Osteoblast (primary cell): ENCODE data around the gene POLE. TPM values are rescaled to one million over a fixed set of nuclear protein-coding genes. Genes with fewer than 3 reads are reported as not detected.

ENCODE experiments used
- DNase-seq: peaks from one replicate; pipeline ENCODE4 v3.0.0; 2011; ENCODE audit warnings: low spot score, mixed read lengths; ENCODE audit not compliant: insufficient read length; ENCODE audit errors: missing footprints
- H2AFZ ChIP-seq: 2 replicates; pipeline ENCODE4 v1.6.0; 2011; ENCODE audit warnings: mild to moderate bottlenecking, low read length
- H3K27ac ChIP-seq: 2 replicates; pipeline ENCODE4 v1.5.1; 2011; ENCODE audit warnings: mild to moderate bottlenecking, low read depth, low read length, moderate library complexity
- H3K27me3 ChIP-seq: 2 replicates; pipeline ENCODE4 v1.6.0; 2012; ENCODE audit warnings: mild to moderate bottlenecking, control low read depth, inconsistent platforms, low read length, moderate library complexity; ENCODE audit not compliant: insufficient read depth
- H3K36me3 ChIP-seq: 2 replicates; pipeline ENCODE4 v1.5.1; 2011; ENCODE audit warnings: mild to moderate bottlenecking, low read length, control low read depth, moderate library complexity; ENCODE audit not compliant: insufficient read depth
- H3K4me1 ChIP-seq: 2 replicates; pipeline ENCODE4 v1.5.1; 2011; ENCODE audit warnings: mild to moderate bottlenecking, low read length, control low read depth, moderate library complexity; ENCODE audit not compliant: insufficient read depth
- H3K4me2 ChIP-seq: 2 replicates; pipeline ENCODE4 v1.6.0; 2011; ENCODE audit warnings: mild to moderate bottlenecking, low read length; ENCODE audit not compliant: insufficient read depth
- H3K4me3 ChIP-seq: fragments of 200-600 bp; sonication (generic); 3 replicates; pipeline ENCODE4 v1.5.1; 2012; ENCODE audit warnings: mild to moderate bottlenecking, low read length, inconsistent platforms; ENCODE audit not compliant: insufficient read depth
- H3K79me2 ChIP-seq: 2 replicates; pipeline ENCODE4 v1.6.0; 2012; ENCODE audit warnings: mild to moderate bottlenecking, low read length, control low read depth, inconsistent platforms; ENCODE audit not compliant: insufficient read depth
- H3K9me3 ChIP-seq: 2 replicates; pipeline ENCODE4 v1.5.1; 2011; ENCODE audit warnings: low read depth, low read length, control low read depth
- H4K20me1 ChIP-seq: 2 replicates; pipeline ENCODE4 v1.6.0; 2012; ENCODE audit warnings: mild to moderate bottlenecking, low read length, control low read depth; ENCODE audit not compliant: insufficient read depth
- CTCF ChIP-seq: IDR thresholded peaks from 2 replicates; pipeline ENCODE4 v1.5.1; 2011; ENCODE audit warnings: mild to moderate bottlenecking, low read depth, low read length, moderate library complexity; ENCODE audit errors: extremely low read depth
- total RNA-seq: library from RNA; depleted of rRNA; stranded (reverse); fragments of >200 nt; gene quantifications from 2 replicates; pipeline ENCODE4 v1.2.3, GENCODE V29; 2012

Gene POLE
- total RNA-seq, 1 donor, result 15.2 TPM

DNA sequence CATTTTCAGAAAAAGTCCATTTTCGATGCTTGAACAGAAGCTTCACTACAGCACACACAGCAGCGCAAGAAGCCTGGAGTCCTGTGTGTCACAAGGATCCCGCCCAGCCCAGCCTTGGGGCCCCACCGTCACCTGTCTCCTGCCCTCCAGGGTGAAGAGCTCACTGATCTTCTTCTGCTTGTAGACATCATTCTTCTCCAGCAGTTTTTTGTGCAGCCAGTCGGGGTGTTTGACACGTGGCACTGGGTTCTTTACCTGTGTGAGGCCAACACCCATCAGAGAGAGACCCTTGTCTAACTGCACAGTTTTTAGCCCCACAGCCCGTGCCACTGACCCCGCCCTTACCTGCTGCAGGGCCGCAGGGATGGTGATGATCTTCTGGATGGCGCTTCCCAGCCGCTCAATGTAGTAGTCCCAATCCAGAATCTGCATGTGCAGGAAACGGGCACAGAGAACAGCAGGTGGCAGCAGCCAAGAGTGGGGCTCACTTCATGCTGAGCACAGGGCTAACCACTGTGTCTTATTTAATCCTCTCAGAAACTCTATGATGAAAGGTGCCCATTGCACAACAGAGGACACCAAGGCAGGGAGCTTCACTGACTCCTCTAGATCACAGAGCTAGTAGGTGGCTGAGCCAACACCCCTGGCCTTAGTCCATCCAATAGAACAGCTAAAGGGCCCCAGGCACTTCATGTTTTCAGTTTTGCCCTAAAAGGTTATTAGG lies 30.0 kb downstream of the POLE start:
- Histone ChIP-seq H3K79me2 (no peaks in the 10 kb centered on the region), H3K27ac (no peak overlapping the region), H4K20me1 (no peaks in the 10 kb centered on the region), H3K36me3 (peaks cover 54% of the 10 kb centered on the region), H2AFZ (no peak overlapping the region), H3K27me3 (no peaks in the 10 kb centered on the region), H3K4me3 (no peak overlapping the region), H3K4me1 (no peaks in the 10 kb centered on the region), H3K9me3 (no peaks in the 10 kb centered on the region), H3K4me2 (no peak overlapping the region)
- DNase-seq, result no peak
- TF ChIP-seq CTCF, result no peak

GRCh38 chr12:132653567-132654290 lies 33.4 kb downstream of the POLE start:
- no peaks in the 10 kb centered on the region for H3K27me3 ChIP-seq
- peaks cover 31% of the 10 kb centered on the region for H3K36me3 ChIP-seq
- H3K4me2 ChIP-seq, result no peak overlapping the region
- no peak overlapping the region for H3K27ac ChIP-seq
- H3K79me2 ChIP-seq, result no peaks in the 10 kb centered on the region
- no peak overlapping the region for H3K4me3 ChIP-seq
- no peak for TF ChIP-seq CTCF
- H3K9me3 ChIP-seq, result no peaks in the 10 kb centered on the region
- no peaks in the 10 kb centered on the region for H3K4me1 ChIP-seq
- H4K20me1 ChIP-seq, result no peaks in the 10 kb centered on the region
- peak; percentile 9 for DNase-seq
- no peak overlapping the region for H2AFZ ChIP-seq

GRCh38 chr12:132651444-132652100 lies 35.6 kb downstream of the POLE start:
- no peaks in the 10 kb centered on the region for H3K9me3 ChIP-seq
- H3K27me3 ChIP-seq, result no peaks in the 10 kb centered on the region
- no peak for TF ChIP-seq CTCF
- no peak overlapping the region for H3K4me2 ChIP-seq
- peaks cover 27% of the 10 kb centered on the region for H3K36me3 ChIP-seq
- no peak overlapping the region for H2AFZ ChIP-seq
- H3K4me3 ChIP-seq, result no peak overlapping the region
- no peaks in the 10 kb centered on the region for H4K20me1 ChIP-seq
- H3K79me2 ChIP-seq, result no peaks in the 10 kb centered on the region
- peak; percentile 13 for DNase-seq
- no peaks in the 10 kb centered on the region for H3K4me1 ChIP-seq
- H3K27ac ChIP-seq, result no peak overlapping the region
